Hepatocyte (in vitro differentiated cells): ENCODE results near the gene GOLGA3. TPM values are rescaled to one million over a fixed set of nuclear protein-coding genes. Genes with fewer than 3 reads are reported as not detected.

Experiments used
- DNase-seq: peaks from one replicate; pipeline ENCODE4 v3.0.0-alpha.2; 2016; ENCODE audit warnings: low spot score
- H2AFZ ChIP-seq: fragments of 200-600 bp; sonication (generic); 2 replicates; pipeline ENCODE4 v1.6.0; 2016; ENCODE audit warnings: antibody characterized with exemption, mild to moderate bottlenecking
- H3K27ac ChIP-seq: fragments of 200-600 bp; sonication (generic); 2 replicates; pipeline ENCODE4 v1.5.1; 2016; ENCODE audit warnings: mild to moderate bottlenecking
- H3K27me3 ChIP-seq: fragments of 200-600 bp; sonication (generic); 2 replicates; pipeline ENCODE4 v1.6.1; 2016
- H3K36me3 ChIP-seq: fragments of 200-600 bp; sonication (generic); replicated peaks from 2 replicates; pipeline ENCODE4 v1.5.1; 2016; ENCODE audit warnings: low read depth; ENCODE audit not compliant: insufficient read depth
- H3K4me1 ChIP-seq: fragments of 200-600 bp; sonication (generic); 2 replicates; pipeline ENCODE4 v1.5.1; 2016; ENCODE audit warnings: mild to moderate bottlenecking, moderate library complexity; ENCODE audit not compliant: insufficient read depth
- H3K4me2 ChIP-seq: fragments of 200-600 bp; sonication (generic); 2 replicates; pipeline ENCODE4 v1.6.0; 2016
- H3K4me3 ChIP-seq: fragments of 200-600 bp; sonication (generic); 2 replicates; pipeline ENCODE4 v1.5.1; 2016; ENCODE audit warnings: mild to moderate bottlenecking
- H3K79me2 ChIP-seq: fragments of 200-600 bp; sonication (generic); 2 replicates; pipeline ENCODE4 v1.6.0; 2017; ENCODE audit warnings: mild to moderate bottlenecking
- H3K9me2 ChIP-seq: fragments of 200-600 bp; sonication (generic); replicated peaks from 2 replicates; pipeline ENCODE4 v1.6.0; 2017; ENCODE audit warnings: mild to moderate bottlenecking; ENCODE audit not compliant: insufficient read depth
- H3K9me3 ChIP-seq: fragments of 200-600 bp; sonication (generic); 2 replicates; pipeline ENCODE4 v1.5.1; 2016; ENCODE audit warnings: low read depth, mild to moderate bottlenecking
- H4K20me1 ChIP-seq: fragments of 200-600 bp; sonication (generic); 2 replicates; pipeline ENCODE4 v1.6.0; 2016; ENCODE audit warnings: mild to moderate bottlenecking; ENCODE audit not compliant: insufficient read depth, poor library complexity, severe bottlenecking
- CTCF ChIP-seq: fragments of 200-600 bp; sonication (generic); IDR thresholded peaks from 2 replicates; pipeline ENCODE4 v1.5.1; 2016; ENCODE audit warnings: antibody characterized with exemption, mild to moderate bottlenecking; ENCODE audit not compliant: poor library complexity
- EZH2 ChIP-seq: fragments of 200-600 bp; sonication (generic); IDR thresholded peaks from 2 replicates; pipeline ENCODE4 v1.6.1; 2016; ENCODE audit warnings: antibody characterized with exemption, mild to moderate bottlenecking, borderline replicate concordance
- EZH2phosphoT487 ChIP-seq: fragments of 200-600 bp; sonication (generic); IDR thresholded peaks from one replicate; pipeline ENCODE4 v1.6.1; 2018; ENCODE audit warnings: antibody characterized with exemption, mild to moderate bottlenecking, low read depth, moderate library complexity; ENCODE audit not compliant: unreplicated experiment, severe bottlenecking
- WGBS: methylation state at CpG from one replicate; pipeline ENCODE4 v1.1.6; 2016; ENCODE audit warnings: low lambda C conversion rate; ENCODE audit errors: missing lambda C conversion rate; 5-methylcytosine and 5-hydroxymethylcytosine counted together
- polyA plus RNA-seq: library from polyadenylated mRNA; unstranded; fragments of >200 nt; fragmentation: Nextera tagmentation; extraction: Ambion mirVana; gene quantifications from 2 replicates; pipeline ENCODE4 v1.2.1, GENCODE V29; 2016
- total RNA-seq: library from RNA; depleted of rRNA; stranded (reverse); fragments of >200 nt; gene quantifications from 2 replicates; pipeline ENCODE4 v1.2.3, GENCODE V29; 2014

Gene GOLGA3
- total and polyA plus RNA-seq, 2 experiments from 2014 or later: 26.2 to 67.6 TPM

GRCh38 chr12:132825089-132825488 is 3.6 kb downstream of the GOLGA3 start:
- H3K4me1 ChIP-seq: peaks cover 9% of the 10 kb centered on the region
- no peak overlapping the region for H3K4me2 ChIP-seq
- no peak for TF ChIP-seq CTCF
- TF ChIP-seq EZH2: no peak
- no peak for TF ChIP-seq EZH2phosphoT487
- no peaks in the 10 kb centered on the region for H3K9me2 ChIP-seq
- no peak for DNase-seq
- no peak overlapping the region for H2AFZ ChIP-seq
- H3K27me3 ChIP-seq: no peaks in the 10 kb centered on the region
- WGBS: 96% methylated on average over 18 of the region's 18 CpGs
- H3K4me3 ChIP-seq: no peak overlapping the region
- H4K20me1 ChIP-seq: peaks cover 38% of the 10 kb centered on the region
- H3K79me2 ChIP-seq: peaks cover 76% of the 10 kb centered on the region
- H3K36me3 ChIP-seq: no peaks in the 10 kb centered on the region
- no peak overlapping the region for H3K27ac ChIP-seq
- H3K9me3 ChIP-seq: no peaks in the 10 kb centered on the region

GRCh38 chr12:132824053-132824452 is 4.6 kb downstream of the GOLGA3 start:
- Histone ChIP-seq H2AFZ (no peak overlapping the region), H3K4me3 (no peak overlapping the region), H3K9me3 (no peaks in the 10 kb centered on the region), H3K27ac (no peak overlapping the region), H3K79me2 (peaks cover 84% of the 10 kb centered on the region), H3K9me2 (no peaks in the 10 kb centered on the region), H3K36me3 (no peaks in the 10 kb centered on the region), H3K4me1 (peaks cover 9% of the 10 kb centered on the region), H4K20me1 (peaks cover 38% of the 10 kb centered on the region), H3K4me2 (no peak overlapping the region), H3K27me3 (no peaks in the 10 kb centered on the region)
- DNase-seq: no peak
- TF ChIP-seq CTCF (no peak), EZH2 (no peak), EZH2phosphoT487 (no peak)
- WGBS: 97% methylated on average over 7 of the region's 7 CpGs

GRCh38 chr12:132818562-132818961 is 10.1 kb downstream of the GOLGA3 start:
- peaks cover 47% of the 10 kb centered on the region for H3K79me2 ChIP-seq

More at GRCh38 chr12:132818562-132818961, 10.1 kb downstream of the GOLGA3 start:
- Histone ChIP-seq H3K4me1 (no peaks in the 10 kb centered on the region), H2AFZ (no peak overlapping the region), H3K9me2 (no peaks in the 10 kb centered on the region), H3K9me3 (no peaks in the 10 kb centered on the region), H3K4me2 (no peak overlapping the region), H3K4me3 (no peak overlapping the region), H3K36me3 (peaks cover 4% of the 10 kb centered on the region), H4K20me1 (peaks cover 10% of the 10 kb centered on the region), H3K27ac (no peak overlapping the region), H3K27me3 (no peaks in the 10 kb centered on the region)
- DNase-seq: no peak
- TF ChIP-seq EZH2 (no peak), EZH2phosphoT487 (no peak), CTCF (no peak)
- WGBS: 98% methylated on average over 8 of the region's 8 CpGs
